Esophagus muscularis mucosa (tissue), 4 donors: ENCODE data around the gene TAC4. TPM values are rescaled to one million over a fixed set of nuclear protein-coding genes. Genes with fewer than 3 reads are reported as not detected.

Source experiments
- DNase-seq: peaks from one replicate; pipeline ENCODE4 v3.0.0-alpha.2; 2017; ENCODE audit errors: extremely low spot score
- H3K27ac ChIP-seq, 4 donors: fragments of 200-600 bp; sonication (generic); replicated peaks in 1 of 4; 1 replicate in 3 of 4; 2 replicates in 1 of 4; pipeline ENCODE4 v1.5.1; 2016 to 2019; ENCODE audit warnings: mild to moderate bottlenecking in 1 of 4
- H3K27me3 ChIP-seq, 4 donors: fragments of 200-600 bp; sonication (generic); one replicate each; pipeline versions ENCODE4 v1.5.1 to v1.6.0; 2016 to 2019
- H3K36me3 ChIP-seq, 4 donors: fragments of 200-600 bp; sonication (generic); one replicate each; pipeline ENCODE4 v1.5.1; 2016 to 2019
- H3K4me1 ChIP-seq, 4 donors: fragments of 200-600 bp; sonication (generic); one replicate each; pipeline ENCODE4 v1.5.1; 2016 to 2019
- H3K4me3 ChIP-seq, 4 donors: fragments of 200-600 bp; sonication (generic); 1 replicate in 2 of 4; 2 replicates in 2 of 4; pipeline ENCODE4 v1.5.1; 2016 to 2019; ENCODE audit warnings: mild to moderate bottlenecking in 4 of 4, moderate library complexity in 1 of 4
- H3K9me3 ChIP-seq, 4 donors: fragments of 200-600 bp; sonication (generic); 1 replicate in 3 of 4; 2 replicates in 1 of 4; pipeline ENCODE4 v1.5.1; 2016 to 2019
- EP300 ChIP-seq: sonication (generic); formaldehyde crosslinking; IDR thresholded peaks from one replicate; pipeline ENCODE4 v1.6.1; 2017; ENCODE audit warnings: antibody characterized with exemption
- POLR2A ChIP-seq: fragments of 450-650 bp; IDR thresholded peaks from one replicate; pipeline ENCODE4 v1.6.1; 2017; ENCODE audit warnings: antibody characterized with exemption, moderate library complexity, mild to moderate bottlenecking, low read depth
- POLR2AphosphoS5 ChIP-seq, 2 donors: sonication (generic); formaldehyde crosslinking; IDR thresholded peaks; one replicate each; pipeline ENCODE4 v1.6.1; 2017; ENCODE audit warnings: antibody characterized with exemption in 2 of 2
- WGBS: methylation state at CpG from one replicate; pipeline ENCODE4 v1.1.5; 2018; 5-methylcytosine and 5-hydroxymethylcytosine counted together
- intact Hi-C: fragments of 100-400 bp; cut with DNase I; formaldehyde crosslinking; loops from one replicate; pipeline ENCODE4 v1.15.1; 2023
- total RNA-seq, 4 donors: library from RNA; depleted of rRNA; stranded (reverse); fragments of >200 nt; gene quantifications; one replicate each; pipeline versions ENCODE4 v1.1.0 to v1.2.1, GENCODE V29; 2016
- TF ChIP-seq, protein P1 (sequence below), 3 experiments: fragments of 200-600 bp in 2 of 3; fragments of 450-650 bp in 1 of 3; sonication (generic) in 2 of 3; IDR thresholded peaks; one replicate each; pipeline ENCODE4 v1.5.1; 2017 to 2019; ENCODE audit warnings: antibody characterized with exemption in 3 of 3, mild to moderate bottlenecking in 2 of 3, moderate library complexity in 1 of 3

Gene TAC4
- total RNA-seq, 4 donors from 2014 or later, result not detected

DNA sequence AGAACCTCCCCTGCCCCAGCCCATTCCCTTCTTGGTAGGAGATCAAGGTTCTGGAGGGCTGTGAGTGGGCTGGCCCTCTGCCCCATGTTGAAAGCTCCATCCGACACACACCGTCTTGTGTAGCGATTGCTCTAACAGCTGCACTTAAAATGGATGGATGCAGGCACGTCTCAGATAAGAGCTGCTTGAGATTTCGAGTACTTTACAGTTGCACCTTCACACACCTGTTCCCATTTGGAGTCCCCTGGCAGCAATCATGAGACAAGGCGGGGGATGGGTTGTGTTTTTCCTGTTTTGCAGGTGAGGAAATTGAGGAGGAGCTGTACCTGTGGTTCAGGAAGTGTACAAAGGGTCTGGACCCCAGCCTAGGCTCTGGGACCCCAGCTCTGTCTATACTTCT, 25.6 kb upstream of the TAC4 start:
- Histone ChIP-seq H3K36me3 (no peaks in the 10 kb centered on the region), H3K9me3 (no peaks in the 10 kb centered on the region), H3K4me1 (no peaks in the 10 kb centered on the region), H3K27me3 (peaks cover 0 to 52% (median 0%) of the 10 kb centered on the region in 4 donors), H3K4me3 (no peak overlapping the region), H3K27ac (no peak overlapping the region)
- intact Hi-C loops, result no loop called here
- 77% methylated on average over 6 of the region's 6 CpGs for WGBS
- TF ChIP-seq, protein P1, sequence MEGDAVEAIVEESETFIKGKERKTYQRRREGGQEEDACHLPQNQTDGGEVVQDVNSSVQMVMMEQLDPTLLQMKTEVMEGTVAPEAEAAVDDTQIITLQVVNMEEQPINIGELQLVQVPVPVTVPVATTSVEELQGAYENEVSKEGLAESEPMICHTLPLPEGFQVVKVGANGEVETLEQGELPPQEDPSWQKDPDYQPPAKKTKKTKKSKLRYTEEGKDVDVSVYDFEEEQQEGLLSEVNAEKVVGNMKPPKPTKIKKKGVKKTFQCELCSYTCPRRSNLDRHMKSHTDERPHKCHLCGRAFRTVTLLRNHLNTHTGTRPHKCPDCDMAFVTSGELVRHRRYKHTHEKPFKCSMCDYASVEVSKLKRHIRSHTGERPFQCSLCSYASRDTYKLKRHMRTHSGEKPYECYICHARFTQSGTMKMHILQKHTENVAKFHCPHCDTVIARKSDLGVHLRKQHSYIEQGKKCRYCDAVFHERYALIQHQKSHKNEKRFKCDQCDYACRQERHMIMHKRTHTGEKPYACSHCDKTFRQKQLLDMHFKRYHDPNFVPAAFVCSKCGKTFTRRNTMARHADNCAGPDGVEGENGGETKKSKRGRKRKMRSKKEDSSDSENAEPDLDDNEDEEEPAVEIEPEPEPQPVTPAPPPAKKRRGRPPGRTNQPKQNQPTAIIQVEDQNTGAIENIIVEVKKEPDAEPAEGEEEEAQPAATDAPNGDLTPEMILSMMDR (IDR thresholded peaks at IDR 0.05), result no peak
- TF ChIP-seq POLR2A, result no peak
- no peak for TF ChIP-seq EP300
- no peak for TF ChIP-seq POLR2AphosphoS5 (IDR thresholded peaks at IDR 0.05)
- DNase-seq, result no peak

DNA sequence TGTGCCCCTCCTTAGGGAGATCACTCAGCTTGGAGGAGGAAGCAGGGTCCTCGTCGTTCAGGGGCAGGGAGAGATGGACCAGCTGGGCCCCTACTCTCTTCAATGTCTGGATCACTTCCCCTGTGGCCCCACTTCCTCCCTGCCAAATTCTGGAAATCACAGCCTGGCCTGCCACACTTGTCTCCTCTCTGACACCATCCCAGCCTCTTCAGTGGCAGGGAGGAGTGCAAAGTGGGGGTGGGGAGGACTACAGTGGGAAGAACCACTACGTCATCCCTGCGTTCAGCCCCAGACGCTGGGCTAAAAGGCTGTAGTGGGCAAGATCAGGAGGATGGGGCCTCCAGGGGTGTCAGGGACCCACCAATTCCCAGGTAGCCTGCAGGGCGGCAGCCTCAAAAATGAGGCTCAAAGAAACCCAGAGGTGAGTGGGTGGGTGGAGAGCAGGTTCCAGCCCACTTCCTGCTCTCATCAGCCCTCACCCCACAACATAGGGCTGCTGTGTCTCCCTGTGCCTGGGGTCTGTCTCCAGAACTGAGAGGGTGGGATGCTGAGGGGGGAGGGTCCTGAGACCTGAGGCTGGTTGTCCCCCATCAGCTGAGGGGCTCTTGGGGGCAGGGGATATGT, 25.0 kb upstream of the TAC4 start:
- TF ChIP-seq, protein P1 (IDR thresholded peaks at IDR 0.05), result no peak
- no peak for TF ChIP-seq POLR2AphosphoS5 (IDR thresholded peaks at IDR 0.05)
- no peak for TF ChIP-seq EP300
- no peak for TF ChIP-seq POLR2A
- H3K4me3 ChIP-seq, result no peak overlapping the region
- H3K36me3 ChIP-seq, result no peaks in the 10 kb centered on the region
- H3K27me3 ChIP-seq, result peaks cover 0 to 49% (median 0%) of the 10 kb centered on the region in 4 donors
- no peak for DNase-seq
- intact Hi-C loops, result no loop called here
- no peaks in the 10 kb centered on the region for H3K4me1 ChIP-seq
- H3K27ac ChIP-seq, result no peak overlapping the region
- WGBS, result 67% methylated on average over 6 of the region's 6 CpGs
- no peaks in the 10 kb centered on the region for H3K9me3 ChIP-seq

DNA sequence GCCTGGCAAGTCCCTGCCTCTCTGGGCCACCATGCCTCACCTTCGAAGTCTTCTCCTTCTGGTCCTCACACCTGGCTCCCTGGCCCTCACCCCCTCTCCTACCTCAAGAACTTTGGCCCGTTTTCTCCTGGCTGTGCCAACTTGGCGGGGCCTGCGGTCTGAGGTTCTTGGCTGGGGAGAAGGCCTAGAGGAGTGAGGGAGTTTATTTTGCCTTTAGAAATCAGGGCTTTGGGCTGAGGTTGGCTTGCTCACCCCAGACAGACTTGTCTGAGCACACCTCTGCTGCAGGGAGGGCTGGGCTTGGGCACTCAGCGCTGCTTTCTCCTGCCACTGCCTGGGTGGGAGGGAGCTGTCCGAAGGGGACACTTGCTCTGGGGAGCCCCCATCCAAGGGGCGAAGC, 23.3 kb upstream of the TAC4 start:
- Histone ChIP-seq H3K36me3 (no peaks in the 10 kb centered on the region), H3K27me3 (peaks cover 0 to 45% (median 0%) of the 10 kb centered on the region in 4 donors), H3K4me3 (no peak overlapping the region), H3K9me3 (no peaks in the 10 kb centered on the region), H3K4me1 (no peaks in the 10 kb centered on the region), H3K27ac (no peak overlapping the region)
- no peak for DNase-seq
- TF ChIP-seq, protein P1 (IDR thresholded peaks at IDR 0.05), result no peak
- no peak for TF ChIP-seq POLR2AphosphoS5 (IDR thresholded peaks at IDR 0.05)
- TF ChIP-seq POLR2A, result no peak
- intact Hi-C loops, result no loop called here
- WGBS, result 93% methylated on average over 6 of the region's 7 CpGs

DNA sequence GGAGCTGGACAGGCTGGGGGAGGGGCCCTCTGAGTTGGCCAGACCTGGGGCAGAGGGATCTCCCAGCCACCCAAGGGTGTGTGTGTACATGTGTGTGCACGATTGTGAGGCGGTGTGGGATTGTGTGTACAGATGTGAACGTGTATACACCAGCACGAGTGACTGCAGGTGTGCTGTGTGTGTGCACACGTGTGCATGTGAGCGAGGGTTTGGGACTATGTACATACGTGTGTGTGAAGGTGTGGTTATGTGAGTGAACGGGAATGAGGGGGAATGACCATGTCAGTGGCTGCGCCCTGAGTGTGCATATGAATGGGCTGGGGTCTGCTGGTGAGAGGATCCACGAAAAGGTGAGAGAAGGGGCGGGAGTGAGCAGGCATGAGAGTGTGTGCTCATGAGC, 22.4 kb upstream of the TAC4 start:
- Histone ChIP-seq H3K9me3 (no peaks in the 10 kb centered on the region), H3K36me3 (no peaks in the 10 kb centered on the region), H3K27ac (no peak overlapping the region), H3K4me1 (no peaks in the 10 kb centered on the region), H3K27me3 (peaks cover 0 to 45% (median 0%) of the 10 kb centered on the region in 4 donors), H3K4me3 (no peak overlapping the region)
- DNase-seq, result no peak
- intact Hi-C loops, result no loop called here
- TF ChIP-seq POLR2A, result no peak
- no peak for TF ChIP-seq EP300
- TF ChIP-seq, protein P1 (IDR thresholded peaks at IDR 0.05), result no peak
- TF ChIP-seq POLR2AphosphoS5 (IDR thresholded peaks at IDR 0.05), result no peak
- 83% methylated on average over 11 of the region's 11 CpGs for WGBS

DNA sequence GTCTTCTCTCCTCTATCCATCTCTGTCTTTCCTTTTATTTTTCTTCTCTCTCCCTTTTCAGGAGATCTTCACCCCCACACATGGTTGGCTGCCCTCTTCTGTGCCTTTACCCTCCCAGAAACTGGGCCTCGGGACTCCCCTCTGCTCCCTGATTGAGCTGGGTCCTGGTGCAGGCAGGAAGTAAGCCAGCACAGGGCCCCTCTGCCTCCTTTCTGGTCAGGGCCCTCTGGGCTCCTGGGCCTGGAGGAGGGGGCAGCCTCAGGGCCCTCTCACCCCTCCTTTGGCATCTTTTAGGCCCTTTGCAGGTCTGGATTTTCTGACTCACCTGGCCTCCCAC, 21.1 kb upstream of the TAC4 start:
- 35% methylated on average over 1 of the region's 1 CpG for WGBS

More for the DNA sequence above, 21.1 kb upstream of the TAC4 start:
- no peak for DNase-seq
- no peaks in the 10 kb centered on the region for H3K36me3 ChIP-seq
- H3K9me3 ChIP-seq, result no peaks in the 10 kb centered on the region
- H3K27ac ChIP-seq, result no peak overlapping the region
- peaks cover 0 to 37% (median 0%) of the 10 kb centered on the region in 4 donors for H3K27me3 ChIP-seq
- no peak overlapping the region for H3K4me3 ChIP-seq
- TF ChIP-seq, protein P1 (IDR thresholded peaks at IDR 0.05), result no peak
- no peak for TF ChIP-seq EP300
- no peak for TF ChIP-seq POLR2AphosphoS5 (IDR thresholded peaks at IDR 0.05)
- no peak for TF ChIP-seq POLR2A
- H3K4me1 ChIP-seq, result no peaks in the 10 kb centered on the region
- intact Hi-C loops, result no loop called here
